Measurements from ENCODE around the gene ADCY6.

ADCY6 gene

DNA sequence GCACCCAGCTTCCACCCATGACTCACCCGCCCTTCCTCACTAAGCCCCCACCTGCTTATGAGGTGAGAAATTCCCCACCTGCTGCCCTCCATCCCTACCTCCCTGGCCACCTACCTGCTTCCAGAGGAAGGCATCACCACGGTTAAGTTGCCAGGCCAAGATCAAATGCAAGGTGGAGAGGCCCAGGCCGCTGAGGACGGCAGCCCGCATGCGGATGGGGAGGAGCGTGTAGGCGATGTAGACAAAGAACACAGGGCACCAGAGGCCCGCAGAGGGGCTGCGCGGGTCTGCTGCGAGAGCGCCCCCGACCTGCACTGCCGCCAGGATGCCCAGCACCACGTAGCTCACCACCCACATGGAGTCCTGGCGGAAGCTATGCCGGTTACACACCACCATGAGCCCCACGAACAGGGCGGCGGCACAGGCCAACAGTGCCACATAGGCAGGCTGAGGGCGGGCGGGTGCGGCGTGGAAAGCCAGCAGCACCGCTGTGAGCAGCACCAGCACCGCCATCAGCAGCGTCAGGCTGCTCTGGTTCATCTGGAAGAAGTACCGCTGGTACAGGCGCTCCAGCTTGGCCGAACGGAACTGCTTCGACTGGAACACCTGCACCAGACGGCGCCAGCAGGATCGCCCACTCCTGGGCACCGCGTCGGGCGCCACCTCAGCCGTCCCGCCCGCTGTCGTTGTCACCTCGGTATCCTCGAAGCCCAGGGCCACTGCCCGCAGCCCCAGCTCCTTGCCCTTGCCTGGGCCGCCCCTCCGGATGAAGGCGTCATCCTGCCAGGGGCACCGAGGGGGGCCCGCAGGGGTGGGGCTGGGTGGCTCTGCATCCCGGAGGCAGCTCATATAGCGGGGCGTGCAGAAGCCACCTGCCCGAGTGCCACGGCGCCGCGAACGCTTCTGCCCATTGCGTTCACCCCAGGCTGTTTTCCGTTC is 6.2 kb downstream of the ADCY6 start:
- no peak for DNase-seq

DNA sequence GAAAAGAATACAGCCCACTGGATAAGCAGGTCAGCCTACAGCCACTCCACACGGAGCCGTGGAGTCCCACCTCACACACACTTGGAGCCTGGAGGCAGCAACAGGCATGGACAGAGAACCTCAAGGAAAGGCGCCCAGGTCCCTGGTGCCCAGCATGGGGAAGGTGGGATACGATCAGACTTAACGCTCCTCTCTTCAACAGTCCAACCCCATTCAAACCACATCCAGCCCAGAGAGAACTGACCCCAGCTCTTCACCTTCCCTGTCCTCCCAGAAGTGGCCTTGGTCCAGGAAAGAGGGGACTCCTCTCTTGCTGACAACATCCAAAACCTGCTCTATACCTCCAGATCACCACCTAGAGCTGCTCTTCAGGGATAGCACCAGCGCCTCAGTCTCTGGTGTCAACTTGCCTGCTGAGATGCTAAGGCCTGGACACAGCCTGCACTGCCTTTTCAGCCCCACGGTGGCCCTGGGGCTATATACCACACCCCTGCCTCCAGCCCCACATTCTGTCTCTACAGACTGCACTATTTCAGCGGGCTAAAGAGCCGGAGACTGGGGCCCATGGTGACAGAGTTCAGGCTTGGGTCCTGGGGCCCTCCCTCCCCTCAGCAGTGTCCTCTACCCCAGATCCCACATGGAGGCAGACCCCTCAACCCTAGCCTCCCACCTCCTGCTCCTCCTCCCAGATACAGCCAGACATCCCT is 7.0 kb downstream of the ADCY6 start:
- DNase-seq: no peak

DNA sequence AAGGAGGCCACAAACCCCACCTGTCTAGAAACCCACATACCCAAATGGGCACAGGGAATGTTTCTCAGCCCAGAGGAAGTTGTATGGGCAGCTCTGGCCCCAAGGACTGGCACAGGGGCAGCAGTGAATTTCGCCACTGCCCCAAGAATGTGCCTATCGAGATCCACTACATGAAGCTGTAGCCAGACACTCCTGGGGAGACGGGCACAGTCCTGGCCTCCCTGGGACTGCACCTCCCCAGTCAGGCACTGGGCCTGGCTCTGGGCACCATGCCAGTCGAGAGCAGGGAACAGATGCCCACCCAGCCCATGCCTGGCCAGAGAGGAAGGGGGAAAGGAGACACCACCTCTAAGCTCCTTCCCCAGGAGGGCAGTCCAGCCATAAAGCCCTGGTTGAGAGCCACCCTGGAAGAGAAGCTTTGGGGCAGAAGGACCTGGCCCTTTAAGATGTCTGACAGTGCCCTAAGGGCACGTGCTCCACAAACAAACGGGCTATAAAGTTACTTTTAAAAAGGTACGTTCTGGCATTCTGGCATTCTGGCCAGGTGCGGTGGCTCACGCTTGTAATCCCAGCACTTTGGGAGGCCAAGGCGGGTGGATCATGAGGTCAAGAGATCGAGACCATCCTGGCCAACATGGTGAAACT is 8.4 kb downstream of the ADCY6 start:
- DNase-seq: no peak

DNA sequence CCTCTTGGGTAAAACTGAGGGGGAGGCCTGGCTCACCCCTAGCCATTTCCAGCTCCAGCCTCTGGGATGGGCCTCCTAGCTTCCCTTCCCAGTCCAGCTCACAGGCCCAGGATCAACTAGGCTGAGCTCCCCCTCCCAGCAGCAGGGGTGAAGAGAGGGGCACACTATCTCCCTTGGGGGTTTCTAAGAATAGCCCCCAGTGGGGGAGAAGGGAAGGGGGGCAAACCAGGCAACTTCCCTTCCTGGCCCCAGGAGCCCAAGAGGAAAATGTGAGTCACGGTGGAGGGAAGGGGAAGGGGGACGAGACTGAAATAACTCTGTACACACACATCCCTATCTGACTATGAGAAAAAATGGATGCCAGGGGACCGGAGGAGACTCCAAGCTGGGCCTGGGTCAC is 9.0 kb downstream of the ADCY6 start:
- no peak for DNase-seq

DNA sequence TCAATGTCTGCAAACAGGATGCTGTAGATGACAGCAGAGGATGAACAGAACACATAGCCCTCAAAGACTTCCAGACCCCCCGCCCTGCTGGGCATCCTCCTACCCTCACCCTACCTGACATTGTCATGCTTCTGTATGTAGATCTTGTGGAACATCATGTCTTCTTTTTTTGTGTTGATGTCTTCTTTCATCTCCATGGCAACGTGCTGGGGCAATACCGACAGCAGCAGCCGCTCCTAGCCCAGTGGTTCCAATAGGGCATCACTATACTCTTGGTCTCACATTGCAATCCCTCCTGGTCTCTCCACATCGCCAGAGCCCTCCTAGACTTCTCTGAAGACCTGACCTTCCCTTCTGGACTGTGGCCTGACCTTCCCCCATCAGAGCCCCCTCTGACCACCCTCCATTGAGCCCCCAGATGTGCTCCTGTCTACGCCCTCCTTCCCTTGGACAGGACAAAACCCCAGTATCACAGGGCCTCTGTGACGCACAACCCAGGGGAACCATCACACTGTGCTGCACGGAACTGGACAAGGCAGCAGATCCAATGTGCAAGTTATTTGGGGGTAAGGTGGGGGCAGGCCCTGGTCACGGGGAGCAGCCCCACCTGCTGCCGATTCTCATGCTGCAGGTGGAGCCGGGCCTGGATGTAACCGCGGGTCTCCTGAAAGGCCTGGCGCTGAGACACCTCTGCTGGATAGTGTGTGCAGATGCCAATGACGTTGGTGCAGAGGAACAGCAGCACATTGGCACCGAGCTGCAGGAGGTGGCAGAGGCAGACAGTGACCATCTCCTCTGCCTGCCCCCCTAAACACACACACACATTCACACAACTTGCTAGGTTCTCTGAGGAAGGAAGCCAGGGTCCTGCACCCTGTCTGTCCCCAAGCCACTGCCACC is 11.1 kb downstream of the ADCY6 start:
- DNase-seq: no peak

DNA sequence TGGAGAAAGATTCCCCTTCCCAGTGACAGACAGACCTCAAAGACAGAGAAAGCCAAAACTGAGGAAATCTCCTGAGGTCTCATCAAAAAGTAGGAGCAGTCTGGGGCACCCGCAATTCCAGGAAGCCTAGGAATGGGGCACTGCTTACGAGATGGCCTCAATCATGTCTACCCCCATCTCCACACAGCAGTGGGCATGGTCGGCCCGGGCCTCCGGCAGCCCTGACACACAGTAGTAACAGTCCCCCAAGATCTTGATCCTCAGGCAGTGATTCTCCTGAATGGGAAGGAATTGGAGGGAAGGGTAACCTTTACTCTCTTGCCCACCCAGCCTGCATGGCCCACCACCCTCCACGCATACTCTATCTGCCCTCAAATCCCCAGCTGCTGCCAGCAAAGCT is 11.9 kb downstream of the ADCY6 start:
- DNase-seq: no peak

DNA sequence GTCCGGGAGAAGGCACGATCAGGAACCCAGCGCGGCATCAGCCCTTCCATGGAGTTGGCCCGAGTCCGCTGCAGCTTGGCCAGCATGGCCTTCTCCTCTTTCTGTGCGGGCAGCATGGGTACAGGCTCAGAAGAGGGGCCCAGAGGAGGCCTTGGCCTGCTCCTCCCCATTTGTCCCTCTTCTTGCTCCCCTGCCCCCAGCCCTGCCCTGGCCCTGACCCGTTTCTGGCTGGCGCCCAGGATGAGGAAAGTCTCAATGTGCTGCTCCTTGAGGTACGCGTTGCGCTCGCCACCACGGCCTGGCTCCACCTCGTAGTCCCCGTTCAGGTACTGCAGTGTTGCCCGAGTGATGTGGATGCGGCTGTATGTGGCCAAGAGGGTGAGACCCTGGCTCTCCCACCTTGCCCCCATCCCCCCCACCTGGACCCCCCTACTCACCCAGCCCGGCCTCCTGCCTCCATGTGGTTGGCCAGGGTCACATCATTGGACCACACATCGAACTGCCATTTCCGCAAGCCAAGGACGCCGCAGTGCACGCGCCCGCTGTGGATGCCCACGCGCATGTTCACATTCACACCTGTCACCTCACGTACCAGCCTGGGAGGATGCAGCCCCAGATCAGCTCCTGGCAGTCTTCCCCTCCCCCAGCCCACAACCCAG is 12.8 kb downstream of the ADCY6 start:
- DNase-seq: no peak

DNA sequence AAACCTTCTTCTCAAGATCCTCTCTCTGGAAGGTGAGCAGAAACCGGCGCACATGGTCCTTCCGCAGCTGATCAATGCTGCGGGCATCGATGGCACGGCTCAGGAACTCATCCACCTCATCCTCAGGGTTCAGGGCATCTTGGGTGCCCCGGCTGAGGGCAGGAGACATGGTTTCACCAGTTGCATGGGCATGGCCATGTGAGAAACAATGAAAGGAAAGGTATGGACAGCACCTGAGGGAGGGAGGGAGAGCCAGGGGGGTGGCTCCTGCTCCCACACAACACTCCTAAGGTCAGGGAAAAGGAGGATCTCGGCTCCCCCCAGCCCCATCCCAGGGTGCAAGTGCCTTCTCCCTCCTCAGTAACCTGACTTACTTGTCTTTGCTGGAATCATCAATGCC is 13.6 kb downstream of the ADCY6 start:
- no peak for DNase-seq

DNA sequence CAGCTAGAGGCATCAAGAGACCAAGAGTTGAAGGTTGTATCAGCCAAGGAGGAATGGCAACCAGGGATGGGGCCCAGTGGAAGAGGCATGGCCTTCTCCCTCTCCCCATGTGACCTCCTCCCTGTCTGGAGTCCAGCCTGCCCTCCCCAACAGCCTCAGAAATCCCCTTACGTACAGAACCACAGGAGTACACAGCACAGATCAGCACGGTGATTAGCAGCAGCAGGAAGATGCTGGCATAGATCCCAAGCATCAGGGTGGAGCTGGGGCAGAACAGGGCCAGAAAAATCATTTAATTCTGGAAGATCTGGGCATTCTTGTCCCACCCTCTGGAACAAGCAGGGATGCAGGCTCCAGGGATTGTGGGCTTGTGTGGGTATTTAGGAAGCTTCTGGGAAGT is 14.4 kb downstream of the ADCY6 start:
- no peak for DNase-seq

DNA sequence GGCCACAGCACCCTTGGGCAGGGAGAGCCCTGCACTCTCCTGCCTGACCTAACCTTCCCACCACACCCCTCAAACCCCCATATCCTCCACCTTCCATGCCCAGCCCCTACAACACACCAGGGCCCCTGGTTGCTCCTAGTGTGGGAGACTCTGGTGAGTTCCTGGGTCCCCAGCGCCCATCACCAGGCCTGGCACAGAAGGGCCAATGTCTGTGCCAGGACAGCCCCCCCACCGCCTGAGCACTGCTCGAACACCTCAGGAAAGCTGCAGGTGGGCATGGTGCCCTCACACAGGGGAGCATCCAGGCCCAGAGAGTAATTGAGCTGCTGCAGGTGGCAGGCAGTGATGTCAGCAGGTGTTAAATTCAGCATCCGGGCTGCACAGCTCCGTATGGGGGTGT is 15.2 kb downstream of the ADCY6 start:
- DNase-seq: no peak

DNA sequence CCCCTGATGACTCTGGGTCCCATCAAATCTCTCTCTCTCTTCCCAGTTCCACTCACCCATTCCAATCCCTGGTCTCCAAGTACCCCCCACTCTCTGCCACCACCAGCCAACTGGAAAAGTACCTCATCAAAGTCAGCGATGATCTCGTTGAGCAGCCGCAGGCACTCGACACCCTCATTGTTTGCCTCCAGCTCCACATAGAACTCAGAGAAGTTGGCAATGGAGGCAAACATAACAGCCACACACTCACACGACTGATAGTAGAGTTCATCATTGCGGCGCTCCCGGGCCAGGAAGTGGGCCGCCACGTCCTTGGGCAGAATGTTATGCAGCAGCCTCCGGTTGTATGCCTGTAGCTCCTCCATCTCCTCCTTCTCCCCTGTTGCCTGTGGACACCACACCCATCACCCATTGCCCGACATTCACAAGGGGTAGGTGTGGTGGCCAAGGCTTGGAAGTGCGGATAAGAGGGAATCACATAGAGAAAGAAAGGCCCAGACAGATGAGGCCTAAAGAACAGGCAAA is 17.2 kb downstream of the ADCY6 start:
- DNase-seq: no peak

DNA sequence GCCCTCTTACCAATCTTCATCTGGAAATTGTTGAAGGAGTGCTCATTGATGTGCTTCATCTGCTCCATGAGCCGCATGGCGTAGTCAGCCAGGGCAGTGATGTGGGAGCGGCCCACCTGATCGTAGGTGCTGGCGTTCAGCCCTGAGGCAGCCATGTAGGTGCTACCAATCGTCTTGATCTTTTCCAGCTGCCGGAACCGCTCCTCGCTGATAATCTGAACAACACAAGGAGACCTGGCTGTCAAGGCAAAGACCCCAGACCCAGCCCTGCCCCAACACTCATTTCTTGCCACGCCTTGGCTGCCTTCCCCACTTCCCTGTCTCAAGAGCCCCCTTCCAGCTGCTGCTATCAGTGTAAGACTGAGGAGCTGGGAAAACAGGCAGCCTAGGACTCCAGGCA is 18.1 kb downstream of the ADCY6 start:
- DNase-seq: no peak

DNA sequence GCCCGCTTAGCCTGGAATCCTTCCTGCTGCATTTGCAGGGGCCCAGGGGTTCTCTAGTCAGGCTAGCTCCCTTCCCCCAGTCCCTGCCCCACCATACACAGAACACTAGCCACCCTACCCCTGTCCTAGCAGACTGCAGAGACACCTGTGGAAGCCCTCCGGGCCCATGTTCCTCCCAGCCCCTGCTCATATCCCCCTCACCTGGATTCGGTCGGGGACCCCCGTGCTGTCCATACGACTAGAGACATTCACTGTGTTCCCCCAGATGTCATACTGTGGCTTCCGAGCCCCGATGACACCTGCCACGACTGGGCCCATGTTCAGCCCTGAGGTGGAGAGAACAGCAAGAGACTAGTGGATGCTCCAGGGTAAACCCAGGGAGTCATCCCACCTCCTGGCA is 20.2 kb downstream of the ADCY6 start:
- DNase-seq: no peak

DNA sequence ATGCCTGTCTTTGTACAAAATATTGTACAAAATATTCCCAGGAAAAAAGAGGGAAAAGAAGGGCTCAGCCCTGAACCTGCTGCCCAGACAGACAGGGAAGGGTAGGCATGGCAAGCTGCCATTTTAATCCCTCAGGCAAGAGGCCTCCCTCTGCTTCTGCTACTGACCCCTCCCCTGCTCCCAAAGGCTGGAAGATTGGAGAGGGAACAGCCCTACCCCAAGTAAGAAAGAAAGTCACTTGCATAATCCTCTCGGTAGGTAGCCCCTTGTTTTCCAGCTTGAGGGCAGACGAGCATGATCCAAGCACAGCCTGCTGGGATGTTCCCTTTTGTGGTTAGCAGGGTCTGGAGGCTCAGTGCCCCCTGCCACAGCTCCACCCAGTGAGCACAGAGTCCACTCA is 20.7 kb downstream of the ADCY6 start:
- no peak for DNase-seq

DNA sequence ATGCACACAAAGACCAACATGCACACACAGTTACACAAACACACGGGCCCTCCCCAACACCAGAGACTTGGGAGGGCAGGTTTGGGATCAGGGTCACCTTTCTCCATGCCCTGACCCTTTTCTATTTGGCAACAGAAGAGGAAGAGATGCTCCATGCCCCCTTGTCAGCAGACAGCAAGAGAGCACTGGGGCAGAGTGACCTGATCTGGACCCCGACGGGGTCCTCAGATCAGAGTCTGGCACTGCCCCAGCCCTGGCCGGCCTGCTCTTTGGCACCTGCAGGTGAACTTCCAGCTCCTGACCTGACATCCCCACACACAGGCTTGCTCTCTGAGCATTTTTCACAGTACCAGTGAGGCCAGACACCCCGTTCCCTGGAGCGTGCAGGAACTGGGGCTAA is 21.4 kb downstream of the ADCY6 start:
- no peak for DNase-seq

DNA sequence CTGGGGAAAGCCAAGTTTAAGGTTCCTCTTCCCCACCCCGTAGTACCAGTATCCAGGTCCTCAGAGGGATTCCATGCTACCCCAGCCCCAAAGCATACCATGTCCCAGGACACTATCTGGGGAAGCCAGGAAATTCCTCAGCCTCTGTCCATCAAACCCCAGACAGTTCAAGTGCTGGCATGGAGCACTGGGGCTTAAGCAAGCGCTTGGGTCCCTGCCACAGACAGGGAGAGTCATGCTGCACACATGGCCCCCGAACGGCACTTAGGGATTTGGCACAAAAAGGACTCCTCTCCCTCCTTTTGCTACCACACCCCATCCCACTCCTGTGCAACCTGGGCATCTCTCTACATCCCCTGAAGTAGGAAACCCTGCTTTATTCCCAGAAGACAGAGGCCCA is 21.8 kb downstream of the ADCY6 start:
- no peak for DNase-seq

DNA sequence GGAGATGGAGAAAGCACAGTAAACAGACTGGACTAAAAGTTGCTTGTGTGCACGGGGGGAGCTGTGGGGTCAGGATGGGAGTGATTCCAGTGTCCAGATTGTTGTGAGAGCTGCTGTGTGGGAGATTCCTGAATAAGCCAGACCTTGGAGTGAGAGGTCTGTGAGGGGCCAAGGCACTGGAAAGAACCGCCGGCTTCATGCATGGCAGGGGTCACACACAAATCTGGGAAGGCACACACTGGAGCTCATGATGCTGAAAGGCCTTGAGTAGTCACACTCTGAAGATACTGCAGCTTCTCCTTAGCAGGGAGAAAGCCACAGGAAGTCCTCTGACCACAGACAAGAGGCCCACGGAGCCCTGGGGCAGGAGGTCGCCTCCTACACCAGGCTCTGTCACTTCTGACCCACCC is 23.1 kb downstream of the ADCY6 start:
- no peak for DNase-seq

DNA sequence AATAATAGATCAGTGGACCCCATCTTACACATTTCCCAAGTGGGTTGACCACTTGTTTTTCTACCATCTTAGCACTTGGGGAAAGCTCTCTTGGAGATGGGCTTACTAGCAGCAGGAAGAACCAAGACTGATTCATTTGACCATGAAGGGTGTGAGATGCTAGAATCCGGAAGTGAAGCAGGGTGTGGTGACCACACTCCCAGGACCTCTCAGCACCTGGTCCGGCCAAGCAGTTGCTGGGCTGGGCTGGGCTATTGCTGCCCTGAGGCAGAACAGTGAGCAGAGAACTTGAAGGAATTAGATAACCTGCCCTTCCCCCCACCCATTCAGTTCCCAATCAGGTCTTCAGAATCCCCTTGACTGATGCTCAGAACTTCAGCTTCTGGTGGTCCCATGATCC is 24.4 kb downstream of the ADCY6 start:
- no peak for DNase-seq

DNA sequence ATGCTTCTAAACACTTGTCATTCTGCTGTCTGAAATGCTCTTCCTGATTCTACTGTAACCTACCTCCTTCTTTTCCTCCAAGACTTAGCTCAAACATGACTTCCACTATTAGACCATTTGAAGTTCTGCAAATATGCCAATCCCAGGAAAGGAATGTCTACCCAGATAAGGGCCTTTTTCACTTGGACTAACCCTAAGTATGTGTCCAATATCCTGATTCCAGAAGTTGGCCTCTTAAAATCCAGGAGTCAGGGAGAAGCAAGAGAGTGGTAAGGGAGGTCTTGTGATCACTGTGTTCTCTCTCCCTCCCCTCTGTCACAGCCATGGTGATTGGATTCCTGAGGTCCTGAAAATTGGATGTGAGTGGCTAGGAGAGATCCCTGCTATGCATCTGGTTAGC is 30.2 kb downstream of the ADCY6 start:
- DNase-seq: no peak

DNA sequence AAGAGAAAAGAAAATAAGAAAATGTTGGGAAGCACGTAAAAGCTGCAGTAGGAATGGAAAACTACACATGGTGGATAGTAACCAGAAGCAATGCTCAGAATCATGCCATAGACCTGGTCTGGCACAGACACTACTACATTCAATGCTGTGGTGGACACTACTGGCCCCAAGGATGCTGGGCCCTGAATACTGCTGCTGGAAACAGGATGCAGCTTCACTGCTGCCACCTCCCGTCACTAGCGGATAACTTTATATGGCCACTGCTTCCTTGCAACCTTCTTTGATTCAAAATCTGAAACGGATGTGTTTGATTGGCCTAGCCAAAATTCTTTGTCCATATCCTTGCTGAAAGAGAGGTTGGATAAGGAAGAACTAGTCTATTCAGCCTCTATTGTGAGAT is 30.7 kb downstream of the ADCY6 start:
- no peak for DNase-seq

DNA sequence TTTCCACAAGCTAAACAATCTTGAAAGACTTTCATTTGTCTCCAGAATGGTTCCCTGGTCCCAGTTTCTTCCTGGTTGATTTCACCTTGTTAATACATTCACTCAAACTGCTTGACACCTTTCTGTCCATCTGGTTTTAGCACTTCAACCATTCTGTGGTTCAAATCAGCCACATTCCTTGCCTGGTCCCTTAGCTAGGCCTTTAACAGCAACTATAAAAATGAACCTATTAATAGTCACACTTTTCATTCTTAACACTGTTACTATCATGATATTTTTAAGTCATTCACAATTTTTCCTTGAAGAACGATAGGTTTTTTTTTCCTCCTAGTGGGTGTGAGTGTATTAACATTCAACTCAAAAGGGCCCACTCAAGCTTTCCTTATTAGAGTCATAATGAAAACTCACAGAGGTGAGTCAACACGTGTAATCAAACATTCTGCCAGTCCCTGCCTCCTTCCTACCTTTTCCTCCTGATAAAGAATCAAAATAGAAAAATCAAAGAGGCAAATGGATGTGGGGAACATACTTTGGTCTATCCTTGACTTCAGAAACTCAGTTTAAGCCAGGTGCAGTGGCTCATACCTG is 38.0 kb downstream of the ADCY6 start:
- no peak for DNase-seq

DNA sequence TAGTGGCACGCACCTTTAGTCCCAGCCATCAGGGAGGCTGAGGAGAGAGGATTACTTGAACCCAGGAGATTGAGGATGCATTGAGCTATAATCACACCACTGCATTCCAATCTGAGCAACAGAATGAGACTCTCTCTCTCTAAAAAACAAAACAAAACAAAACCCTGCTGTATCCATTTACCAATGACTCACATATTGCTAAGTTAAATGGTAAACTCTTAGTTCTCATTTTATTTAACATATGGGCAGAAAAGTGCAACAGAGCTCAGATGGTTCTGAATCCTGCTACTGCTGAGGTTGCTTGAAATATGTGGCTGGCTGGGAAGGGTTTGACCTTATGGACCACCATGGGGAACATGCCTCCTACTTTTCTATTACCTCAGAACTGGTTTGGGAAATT is 38.7 kb downstream of the ADCY6 start:
- DNase-seq: no peak

Data from NCI-H446 treated with DMSO at 0.1 percent for 48 hours (cell line).